ENCODE data around the gene CIAO1. TPM values are rescaled to one million over a fixed set of nuclear protein-coding genes. Genes with fewer than 3 reads are reported as not detected.
"Not testable (repeated sequence)": the region's sequence is repeated elsewhere in the genome, so short reads cannot be mapped to it uniquely, and the experiment has no call there.

Gene CIAO1
- polyA plus RNA-seq, 2 of the 4 experiments (the other 2 are of a cell fraction) = 83.2 to 99.7 TPM

- Histone ChIP-seq H3K9me3 (no peaks in the 10 kb centered on the region), H3K4me1 (peaks cover 8% of the 10 kb centered on the region), H3K4me2 (no peak overlapping the region), H3K4me3 (no peak overlapping the region), H3K27ac (no peak overlapping the region)
- ChIA-PET POLR2A (interaction anchor here (0.9 kb wide), 1 partner anchor 9 kb away, joined by 3 read pairs; no protein-coding TSS in a partner anchor), CTCF (interaction anchor here (1.0 to 2.3 kb wide), 4 partner anchors 9 to 255 kb away, joined by 3 to 8 read pairs (median 5); no protein-coding TSS in a partner anchor)
- DNase-seq (ENCODE audit: low read depth in 1 of 2, low spot score in 1 of 2) (no peak), FAIRE-seq (no peak), ATAC-seq (no peak)
- 96% methylated on average over 11 of the region's 11 CpGs for whole genome bisulfite sequencing (ENCODE audit: missing lambda C conversion rate)
- no peak for TF ChIP-seq RAD21 (conservative IDR thresholded peaks at IDR 0.05 in 1 of 2, IDR thresholded peaks at IDR 0.05 in 1 of 2)
- TF ChIP-seq TP53 (CRISPR knock-in tag; IDR thresholded peaks at IDR 0.05) = no peak
- TF ChIP-seq FOSL2 (IDR thresholded peaks at IDR 0.05) = no peak
- TF ChIP-seq FOSL2 (CRISPR knock-in tag; IDR thresholded peaks at IDR 0.05) = no peak
- TF ChIP-seq ZFP36 (IDR thresholded peaks at IDR 0.05; ENCODE audit: borderline replicate concordance, partially characterized antibody) = no peak
- no peak for TF ChIP-seq MAX (IDR thresholded peaks at IDR 0.05)
- TF ChIP-seq CHD2 (IDR thresholded peaks at IDR 0.05; ENCODE audit: low read length, partially characterized antibody) = no peak
- no peak for TF ChIP-seq REST (IDR thresholded peaks at IDR 0.05)
- TF ChIP-seq NFE2L2 (conservative IDR thresholded peaks at IDR 0.05; ENCODE audit: low read length) = no peak
- TF ChIP-seq ZNF302 (CRISPR knock-in tag; IDR thresholded peaks at IDR 0.05) = no peak
- TF ChIP-seq POLR2A (IDR thresholded peaks at IDR 0.05; ENCODE audit: low read length) = no peak
- TF ChIP-seq ATOH8 (CRISPR knock-in tag; IDR thresholded peaks at IDR 0.05; ENCODE audit: low read depth) = no peak
- TF ChIP-seq, protein P1, sequence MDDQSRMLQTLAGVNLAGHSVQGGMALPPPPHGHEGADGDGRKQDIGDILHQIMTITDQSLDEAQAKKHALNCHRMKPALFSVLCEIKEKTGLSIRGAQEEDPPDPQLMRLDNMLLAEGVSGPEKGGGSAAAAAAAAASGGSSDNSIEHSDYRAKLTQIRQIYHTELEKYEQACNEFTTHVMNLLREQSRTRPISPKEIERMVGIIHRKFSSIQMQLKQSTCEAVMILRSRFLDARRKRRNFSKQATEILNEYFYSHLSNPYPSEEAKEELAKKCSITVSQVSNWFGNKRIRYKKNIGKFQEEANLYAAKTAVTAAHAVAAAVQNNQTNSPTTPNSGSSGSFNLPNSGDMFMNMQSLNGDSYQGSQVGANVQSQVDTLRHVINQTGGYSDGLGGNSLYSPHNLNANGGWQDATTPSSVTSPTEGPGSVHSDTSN (IDR thresholded peaks at IDR 0.05) = no peak
- TF ChIP-seq KDM1A (IDR thresholded peaks at IDR 0.05; ENCODE audit: low read depth) = no peak
- no peak for TF ChIP-seq HOXB13 (CRISPR knock-in tag; IDR thresholded peaks at IDR 0.05; ENCODE audit: low read depth)
- TF ChIP-seq HOXA7 (CRISPR knock-in tag; IDR thresholded peaks at IDR 0.05) = no peak
- TF ChIP-seq, protein P2, sequence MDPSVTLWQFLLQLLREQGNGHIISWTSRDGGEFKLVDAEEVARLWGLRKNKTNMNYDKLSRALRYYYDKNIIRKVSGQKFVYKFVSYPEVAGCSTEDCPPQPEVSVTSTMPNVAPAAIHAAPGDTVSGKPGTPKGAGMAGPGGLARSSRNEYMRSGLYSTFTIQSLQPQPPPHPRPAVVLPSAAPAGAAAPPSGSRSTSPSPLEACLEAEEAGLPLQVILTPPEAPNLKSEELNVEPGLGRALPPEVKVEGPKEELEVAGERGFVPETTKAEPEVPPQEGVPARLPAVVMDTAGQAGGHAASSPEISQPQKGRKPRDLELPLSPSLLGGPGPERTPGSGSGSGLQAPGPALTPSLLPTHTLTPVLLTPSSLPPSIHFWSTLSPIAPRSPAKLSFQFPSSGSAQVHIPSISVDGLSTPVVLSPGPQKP (IDR thresholded peaks at IDR 0.05; ENCODE audit: low read depth, low read length) = no peak
- TF ChIP-seq MYC (IDR thresholded peaks at IDR 0.05; ENCODE audit: borderline replicate concordance, low read length) = no peak
- no peak for TF ChIP-seq RARB (CRISPR knock-in tag; IDR thresholded peaks at IDR 0.05)
Observed at GRCh38 chr2:96254571-96254970, 11.5 kb upstream of the CIAO1 start.

DNA sequence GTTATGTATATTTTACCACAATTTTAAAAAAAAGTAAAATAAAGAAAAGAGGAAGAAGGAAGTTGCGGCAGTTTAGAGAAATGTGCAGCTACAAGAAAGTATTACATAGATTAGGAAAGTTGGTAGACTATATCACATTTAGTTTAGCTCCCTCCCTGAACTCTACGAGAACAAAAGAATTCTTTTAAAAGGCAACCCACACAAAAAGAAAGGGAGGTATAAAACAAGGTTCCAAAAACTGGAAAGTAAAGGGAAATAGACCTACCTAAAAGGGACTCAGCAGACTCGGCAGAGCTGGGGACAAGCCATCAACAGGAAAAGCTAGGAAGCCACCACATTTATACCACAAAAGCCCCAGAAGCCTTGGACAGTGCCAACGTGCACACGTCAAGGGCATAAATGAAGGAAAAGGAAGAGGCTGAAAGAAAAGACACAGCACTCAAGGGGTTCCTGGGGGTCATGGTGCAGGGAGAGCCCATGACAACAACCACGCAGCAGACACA, 9.4 kb upstream of the CIAO1 start:
- no peak overlapping the region for H3K4me3 ChIP-seq
- no peak overlapping the region for H3K4me2 ChIP-seq
- WGBS (ENCODE audit: missing lambda C conversion rate) = 93% methylated on average over 6 of the region's 6 CpGs
- ATAC-seq = no peak
- ChIA-PET POLR2A (no interaction called here), CTCF (interaction anchor here (1.2 to 1.3 kb wide), 2 partner anchors 140 to 264 kb away, joined by 4 to 5 read pairs; no protein-coding TSS in a partner anchor)
- no peak for TF ChIP-seq FOSB (CRISPR knock-in tag; IDR thresholded peaks at IDR 0.05)
- TF ChIP-seq POLR2AphosphoS2 (conservative IDR thresholded peaks at IDR 0.05; ENCODE audit: low read length) = no peak
- TF ChIP-seq, protein P3, sequence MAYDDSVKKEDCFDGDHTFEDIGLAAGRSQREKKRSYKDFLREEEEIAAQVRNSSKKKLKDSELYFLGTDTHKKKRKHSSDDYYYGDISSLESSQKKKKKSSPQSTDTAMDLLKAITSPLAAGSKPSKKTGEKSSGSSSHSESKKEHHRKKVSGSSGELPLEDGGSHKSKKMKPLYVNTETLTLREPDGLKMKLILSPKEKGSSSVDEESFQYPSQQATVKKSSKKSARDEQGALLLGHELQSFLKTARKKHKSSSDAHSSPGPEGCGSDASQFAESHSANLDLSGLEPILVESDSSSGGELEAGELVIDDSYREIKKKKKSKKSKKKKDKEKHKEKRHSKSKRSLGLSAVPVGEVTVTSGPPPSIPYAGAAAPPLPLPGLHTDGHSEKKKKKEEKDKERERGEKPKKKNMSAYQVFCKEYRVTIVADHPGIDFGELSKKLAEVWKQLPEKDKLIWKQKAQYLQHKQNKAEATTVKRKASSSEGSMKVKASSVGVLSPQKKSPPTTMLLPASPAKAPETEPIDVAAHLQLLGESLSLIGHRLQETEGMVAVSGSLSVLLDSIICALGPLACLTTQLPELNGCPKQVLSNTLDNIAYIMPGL (CRISPR knock-in tag; IDR thresholded peaks at IDR 0.05; ENCODE audit: borderline replicate concordance) = no peak
- no peak for TF ChIP-seq RNF2 (IDR thresholded peaks at IDR 0.05; ENCODE audit: borderline replicate concordance, low read depth)
- TF ChIP-seq SREBF2 (IDR thresholded peaks at IDR 0.05) = no peak
- TF ChIP-seq GATA3 (IDR thresholded peaks at IDR 0.05; ENCODE audit: borderline replicate concordance) = no peak
- H3K27ac ChIP-seq = no peak overlapping the region
- no peak for DNase-seq (ENCODE audit: low read depth in 1 of 2, low spot score in 1 of 2)
- no peaks in the 10 kb centered on the region for H3K9me3 ChIP-seq
- no peak for FAIRE-seq
- H3K4me1 ChIP-seq = peaks cover 29% of the 10 kb centered on the region

DNA sequence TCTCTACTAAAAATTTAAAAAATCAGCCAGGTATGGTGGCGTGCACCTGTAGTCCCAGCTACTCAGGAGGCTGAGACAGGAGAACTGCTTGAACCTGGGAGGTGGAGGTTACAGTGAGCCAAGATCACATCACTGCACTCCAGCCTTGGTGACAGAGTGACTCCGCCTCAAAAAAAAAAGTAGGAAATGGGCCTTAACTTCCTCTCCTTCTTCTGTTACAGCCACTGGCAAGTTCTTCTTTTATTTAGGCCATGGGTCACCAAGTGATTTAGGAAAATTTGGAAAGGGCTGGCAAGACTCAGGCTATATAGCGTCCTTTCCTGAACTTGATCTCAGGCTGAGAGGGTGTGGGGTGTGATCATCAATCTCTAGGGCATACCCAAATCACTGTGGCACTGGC, 8.3 kb upstream of the CIAO1 start:
- H3K9me3 ChIP-seq = not testable (repeated sequence)

More for the DNA sequence above, 8.3 kb upstream of the CIAO1 start:
- POLR2A ChIA-PET; H3K4me3 ChIP-seq; DNase-seq (ENCODE audit: low read depth in 1 of 2, low spot score in 1 of 2); FAIRE-seq; ATAC-seq; H3K4me2 ChIP-seq; H3K27ac ChIP-seq: not testable (repeated sequence)
- CTCF ChIA-PET = interaction anchor here (1.2 kb wide), 1 partner anchor 265 kb away, joined by 5 read pairs; no protein-coding TSS in a partner anchor
- peaks cover 26% of the 10 kb centered on the region for H3K4me1 ChIP-seq
- WGBS (ENCODE audit: missing lambda C conversion rate) = 96% methylated on average over 3 of the region's 3 CpGs
